Effector CD4-positive, alpha-beta T cell (primary cell): ENCODE data around the gene RING1.

Experiments
- DNase-seq: peaks from one replicate; pipeline ENCODE4 v3.0.0-alpha.2; 2020

RING1 gene

DNA sequence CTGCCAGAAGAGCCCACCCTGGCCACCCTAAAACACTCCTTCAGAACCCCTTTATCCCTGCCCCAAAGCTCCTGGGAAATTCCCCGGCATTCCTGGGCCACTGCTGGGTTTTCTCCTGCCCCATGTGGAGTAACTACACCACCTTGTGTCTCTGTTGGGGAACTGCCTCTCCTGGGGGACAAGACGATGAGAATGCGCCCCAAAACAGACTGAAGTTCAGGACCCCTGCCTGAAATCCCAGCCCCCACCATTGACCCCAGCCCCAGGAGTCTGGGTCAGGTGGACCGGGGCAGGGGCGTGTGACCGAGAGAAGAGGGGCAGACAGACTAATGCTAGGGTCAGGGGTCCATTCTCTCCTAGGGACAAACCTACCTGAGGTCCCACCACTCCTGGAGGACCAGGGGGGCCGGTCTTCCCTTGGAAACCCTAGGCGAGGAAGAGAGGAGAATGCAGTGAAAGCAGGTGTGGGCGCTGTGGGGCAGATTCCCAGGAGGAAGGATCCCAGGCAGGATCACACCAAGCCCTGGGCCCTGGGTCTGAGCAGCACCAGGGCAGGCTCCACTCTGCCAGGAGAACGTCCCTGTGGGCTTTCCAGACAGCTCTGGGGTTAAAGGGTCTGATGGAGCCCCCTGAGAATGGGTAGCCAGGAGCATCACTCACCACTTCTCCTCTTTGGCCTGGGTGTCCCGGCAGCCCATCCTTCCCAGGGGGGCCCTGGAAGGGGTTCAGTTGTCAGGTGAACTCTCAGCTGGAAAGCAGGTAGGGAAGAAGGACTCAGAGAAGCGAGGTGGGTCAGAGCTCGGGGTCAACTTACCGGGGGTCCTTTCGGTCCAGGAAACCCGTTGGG, 35.4 kb upstream of the RING1 start:
- DNase-seq = no peak

DNA sequence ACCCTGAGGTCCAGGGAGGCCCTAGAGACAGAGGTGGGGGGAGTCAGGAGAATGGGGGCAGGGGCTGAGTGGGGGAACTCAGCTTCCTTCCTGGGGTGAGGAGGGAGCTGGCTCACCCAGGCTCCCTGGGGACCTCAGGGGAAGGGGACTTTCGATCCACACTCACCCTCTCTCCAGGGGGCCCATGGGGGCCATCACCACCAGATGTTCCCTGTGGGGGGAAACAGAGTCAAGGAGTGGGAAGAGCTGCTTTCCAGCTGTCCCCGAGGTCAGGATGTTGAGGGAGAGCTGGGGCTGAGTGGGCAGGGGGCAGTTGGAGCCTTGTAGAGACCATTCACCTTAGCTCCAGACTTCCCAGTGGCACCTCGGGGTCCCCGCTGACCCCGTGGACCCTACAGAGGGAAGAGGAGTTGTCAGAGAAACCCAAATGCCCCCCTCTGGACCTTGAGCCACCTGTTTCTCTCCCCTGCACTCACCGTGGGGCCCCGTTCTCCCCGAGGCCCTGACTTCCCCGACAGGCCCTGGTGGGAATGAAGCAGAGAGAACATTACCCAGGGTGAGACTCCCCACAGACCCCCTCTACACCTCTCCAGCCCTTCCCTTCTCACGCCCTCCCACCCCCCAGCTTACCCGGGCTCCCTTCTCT, 34.6 kb upstream of the RING1 start:
- no peak for DNase-seq

DNA sequence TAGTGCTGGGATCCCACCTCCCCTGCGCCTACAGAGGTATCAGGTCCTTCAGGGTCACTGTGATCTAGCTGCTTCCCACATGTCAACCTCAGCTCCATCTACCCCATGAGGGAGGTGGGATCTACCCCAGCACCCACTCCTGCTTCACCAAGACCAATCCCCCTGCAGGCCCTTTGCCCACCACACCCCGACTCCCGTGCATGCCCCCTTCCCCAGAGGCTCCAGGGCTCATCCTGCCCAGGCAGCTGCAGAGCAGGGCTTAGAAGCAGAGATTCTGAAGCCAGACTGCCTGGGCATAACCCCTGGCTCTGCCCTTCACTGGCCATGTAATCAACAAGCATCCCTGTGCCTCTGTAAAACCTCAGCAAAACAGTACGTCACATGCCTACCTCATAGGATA, 33.5 kb upstream of the RING1 start:
- no peak for DNase-seq

DNA sequence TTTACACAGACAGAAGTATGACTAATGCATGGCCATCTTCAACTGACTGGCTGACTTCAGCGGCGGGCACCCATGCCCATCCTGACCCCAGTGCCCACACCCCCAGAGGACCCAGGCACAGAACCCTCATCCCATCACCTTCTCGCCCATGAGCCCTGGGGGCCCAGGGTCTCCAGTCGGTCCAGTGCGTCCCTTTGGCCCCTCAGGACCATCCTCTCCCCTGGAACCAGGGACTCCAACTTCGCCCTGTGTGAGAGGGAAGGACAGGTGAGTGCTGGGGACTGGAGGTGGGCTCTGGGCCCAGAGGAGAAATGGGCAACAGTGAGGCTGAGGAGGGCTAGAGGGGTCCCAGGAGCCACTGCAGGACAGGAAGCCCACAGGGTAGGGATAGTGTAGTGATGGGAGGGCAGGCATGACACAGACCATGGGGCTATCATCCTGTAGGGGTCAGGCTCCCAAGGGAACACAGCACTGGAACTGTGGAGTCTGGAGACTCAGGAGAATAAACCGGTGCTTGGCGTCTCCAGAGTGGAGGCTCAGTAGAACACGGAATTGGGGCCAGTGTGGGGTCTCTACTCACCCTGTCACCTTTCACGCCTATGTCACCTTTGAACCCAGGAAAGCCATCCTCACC, 32.7 kb upstream of the RING1 start:
- DNase-seq = no peak

DNA sequence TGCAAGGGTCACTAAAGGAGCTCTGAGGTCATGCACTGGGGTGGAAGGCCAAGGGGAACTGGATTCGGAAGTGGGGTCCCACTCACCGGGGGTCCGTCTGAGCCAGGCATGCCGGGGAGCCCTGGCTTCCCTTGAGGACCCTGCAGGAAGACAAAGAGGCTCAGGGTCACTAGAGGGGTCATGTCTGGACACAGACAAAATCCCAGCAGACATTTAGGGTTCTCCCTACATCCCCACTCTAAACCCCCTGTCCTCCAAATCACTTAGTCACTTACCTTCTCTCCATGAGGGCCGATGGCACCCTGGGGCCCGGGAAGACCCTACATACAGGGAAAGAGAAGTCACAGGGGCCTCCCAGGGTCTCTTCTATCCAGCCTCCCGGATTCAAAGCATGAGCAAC, 31.4 kb upstream of the RING1 start:
- DNase-seq = no peak

DNA sequence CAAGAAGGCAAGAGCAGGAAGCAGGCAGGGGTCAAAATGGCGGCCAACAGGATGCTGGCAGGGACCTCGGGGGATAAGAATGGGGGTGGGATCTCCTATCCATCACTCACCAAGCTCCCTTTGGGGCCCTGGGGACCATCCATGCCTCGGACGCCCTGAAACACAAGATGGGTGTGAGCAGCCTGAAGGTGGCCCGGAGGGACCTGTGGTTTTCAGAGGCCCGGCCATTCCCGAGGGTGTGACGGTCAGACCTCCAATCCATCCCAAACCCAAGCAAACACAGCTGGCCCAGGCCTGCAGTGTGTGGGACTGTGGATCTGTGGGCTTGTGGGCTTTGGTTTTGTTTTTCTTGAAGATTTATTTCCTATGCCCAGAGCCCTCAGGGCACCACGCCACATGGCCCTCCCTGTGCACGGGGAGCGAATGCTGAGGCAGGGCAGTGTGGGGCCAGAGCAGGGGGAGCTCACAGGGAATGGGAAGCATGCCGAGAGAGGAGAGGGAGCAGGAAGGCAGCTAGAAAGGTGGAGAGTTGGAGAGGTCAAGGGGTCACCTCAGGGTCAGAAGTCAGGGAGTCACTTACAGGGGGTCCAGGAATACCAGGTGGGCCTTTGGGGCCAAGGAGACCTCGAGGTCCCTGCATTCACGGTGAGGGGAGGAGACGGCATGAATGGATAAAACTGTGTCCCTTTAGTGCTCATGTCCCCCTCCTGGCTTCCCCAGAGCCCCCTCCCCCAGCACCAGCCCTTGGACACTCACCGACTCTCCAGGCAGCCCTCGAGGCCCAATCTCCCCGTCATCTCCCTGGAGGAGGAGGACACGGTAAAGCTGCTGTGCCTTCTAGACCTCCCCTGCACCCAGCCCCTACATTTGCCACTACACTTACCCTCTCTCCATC, 30.5 kb upstream of the RING1 start:
- no peak for DNase-seq

DNA sequence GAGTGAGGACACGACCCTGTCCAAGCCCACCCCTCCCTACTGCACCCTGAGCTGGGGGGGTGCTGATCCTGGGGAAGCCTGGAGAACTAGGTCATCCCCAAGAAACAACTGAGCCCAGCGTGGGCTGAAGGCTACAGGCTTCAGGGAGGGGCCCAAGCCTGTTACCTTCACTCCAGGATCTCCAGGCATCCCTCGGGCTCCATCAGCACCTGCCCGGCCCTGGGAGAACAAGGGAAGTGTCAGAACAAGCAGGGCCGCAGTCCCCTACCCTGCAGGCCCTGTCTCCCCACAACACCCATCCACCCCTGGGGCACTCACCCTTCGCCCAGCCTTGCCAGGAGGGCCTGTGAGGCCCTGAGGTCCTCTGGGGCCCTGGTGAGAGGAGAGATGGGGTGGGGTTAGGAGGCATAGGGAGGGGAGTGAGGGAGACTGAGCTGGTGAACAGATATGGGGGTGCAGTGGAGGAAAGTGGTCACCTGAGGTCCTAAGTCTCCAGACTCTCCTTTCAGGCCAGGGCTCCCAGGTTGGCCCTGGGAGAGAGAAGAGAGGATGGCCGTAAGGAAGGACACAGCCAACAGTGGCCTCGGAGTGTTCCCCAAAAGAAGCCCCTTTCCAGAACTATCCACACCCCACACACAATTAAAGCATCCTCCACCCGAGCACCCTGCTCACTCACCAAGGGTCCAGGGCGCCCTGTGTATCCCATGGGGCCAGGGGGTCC, 29.4 kb upstream of the RING1 start:
- no peak for DNase-seq

DNA sequence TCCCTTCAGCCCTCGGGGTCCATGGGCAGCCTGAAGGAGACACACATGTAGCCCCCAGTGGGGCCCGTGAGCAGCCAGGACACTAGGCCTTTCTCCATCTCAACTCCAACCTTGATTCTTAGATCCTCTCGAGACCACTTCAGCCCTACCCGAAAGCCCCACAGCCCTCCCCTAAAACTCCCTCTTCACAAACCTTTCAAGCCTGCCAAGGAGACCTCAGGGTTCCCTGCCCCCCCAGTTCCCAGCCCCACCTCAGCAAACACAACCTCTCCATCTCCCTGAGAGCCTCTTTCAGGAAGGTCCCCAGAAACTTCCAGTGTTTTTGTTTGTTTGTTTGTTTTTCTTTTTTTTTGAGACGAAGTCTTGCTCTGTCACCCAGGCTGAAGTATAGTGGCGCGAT, 27.2 kb upstream of the RING1 start:
- no peak for DNase-seq

DNA sequence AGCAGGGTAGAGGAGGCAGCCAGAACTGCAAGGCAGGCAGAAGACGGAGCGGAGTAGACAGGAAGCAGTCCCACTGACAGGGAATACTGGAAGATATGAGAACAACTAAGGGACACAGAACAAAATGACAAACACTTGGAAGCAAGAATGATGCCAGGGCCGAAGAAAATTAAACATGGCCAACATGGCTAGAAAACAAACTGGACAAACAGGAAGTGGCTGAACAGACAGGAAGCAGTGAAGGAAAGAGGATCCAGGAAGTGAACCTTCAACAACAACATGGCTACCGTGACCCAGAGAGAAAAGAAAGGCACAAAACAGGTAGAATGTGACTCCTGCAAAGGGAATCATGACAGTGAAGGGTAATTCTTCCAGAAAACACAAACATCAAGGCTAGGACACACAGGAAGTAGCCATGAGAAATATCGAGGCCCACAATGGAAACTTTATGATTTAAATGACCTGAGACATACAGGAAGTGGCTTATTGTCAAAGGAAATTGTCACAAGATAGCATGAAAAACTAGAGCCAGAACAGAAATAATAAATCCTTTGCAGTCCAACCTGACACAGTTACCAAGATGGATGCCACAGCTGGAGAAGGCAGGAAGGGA, 25.1 kb upstream of the RING1 start:
- DNase-seq = no peak

DNA sequence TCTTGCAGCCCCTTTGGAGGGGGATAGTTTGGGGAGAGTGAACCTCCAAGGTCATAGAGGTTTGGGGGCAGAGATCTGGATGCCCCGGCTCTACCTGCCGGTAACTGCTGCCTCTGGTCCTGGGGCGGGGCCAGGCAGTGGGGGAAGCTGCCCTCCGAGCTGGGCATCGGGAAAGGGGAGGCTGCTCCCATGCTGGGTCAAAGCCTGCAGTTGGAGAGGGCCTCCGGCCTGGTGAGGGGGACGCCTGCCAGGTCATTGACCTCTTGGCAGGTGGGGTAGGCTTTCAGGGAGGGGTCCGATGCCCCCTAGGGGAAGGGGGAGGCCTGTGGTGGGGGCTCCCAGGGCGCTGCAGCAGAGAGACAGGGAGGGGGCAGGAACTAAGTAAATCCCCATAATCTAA, 23.1 kb upstream of the RING1 start:
- DNase-seq = no peak

DNA sequence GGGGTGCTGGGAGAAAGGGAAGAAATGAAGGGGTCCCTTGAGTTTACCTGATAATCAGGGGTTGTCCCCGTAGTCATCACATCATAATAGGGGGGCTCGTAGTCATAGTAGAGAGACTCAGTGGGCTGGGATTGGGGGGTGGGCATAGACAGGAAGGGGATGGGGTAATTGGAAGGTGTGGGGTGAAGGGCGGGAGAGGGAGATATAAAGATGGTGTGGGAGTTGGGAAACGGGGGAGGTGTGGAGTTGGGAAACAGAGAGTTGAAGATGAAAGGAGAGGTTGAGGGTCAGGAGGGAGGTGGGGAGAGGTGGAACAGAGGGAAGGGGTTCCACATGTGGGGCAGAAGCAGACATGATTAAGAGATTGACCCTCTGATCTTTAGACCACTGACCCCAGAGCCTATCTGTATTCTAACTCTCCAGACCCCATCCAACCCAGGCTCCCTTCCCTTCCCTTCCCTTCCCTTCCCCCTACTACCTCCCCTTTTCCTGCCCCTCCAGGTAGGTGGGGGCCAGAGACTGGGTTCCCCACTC, 22.6 kb upstream of the RING1 start:
- DNase-seq = no peak

DNA sequence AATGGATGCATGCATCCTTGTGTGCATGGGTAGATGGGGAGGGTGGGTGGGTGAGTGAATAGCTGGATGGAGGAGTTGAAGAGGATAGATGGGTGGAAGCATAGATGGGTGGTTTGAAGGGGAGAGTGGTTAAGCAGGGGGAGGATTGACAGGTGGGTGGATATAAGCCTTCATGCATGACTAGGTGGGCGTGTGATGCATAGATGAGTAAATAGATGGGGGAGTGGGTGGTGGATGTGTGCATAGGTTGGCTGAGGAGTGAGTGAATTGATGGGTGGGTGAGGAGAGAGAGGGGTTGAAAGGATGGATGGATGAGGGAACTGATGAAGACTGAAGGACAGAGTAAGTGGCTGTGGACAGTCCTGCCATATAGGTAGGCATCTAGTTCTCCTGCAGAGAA, 20.5 kb upstream of the RING1 start:
- DNase-seq = no peak

DNA sequence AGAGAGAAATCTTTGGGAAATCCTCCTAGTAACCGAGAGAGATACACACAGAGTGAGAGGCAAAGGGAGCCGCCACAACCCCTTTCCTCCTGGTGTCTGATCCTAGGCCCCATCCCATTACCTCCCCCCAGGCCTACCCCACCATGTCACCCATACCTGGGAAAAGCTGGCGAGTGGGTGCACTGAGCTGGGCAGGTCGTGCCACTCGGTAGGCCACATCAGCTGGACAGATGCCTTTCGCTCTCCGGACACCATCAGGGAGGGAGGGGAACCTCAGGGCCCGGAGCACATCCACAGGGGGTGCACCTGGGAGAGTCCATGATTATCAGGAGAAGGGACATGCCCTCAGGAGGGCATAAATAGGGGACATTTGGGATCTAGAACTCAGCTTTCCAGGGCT, 19.1 kb upstream of the RING1 start:
- no peak for DNase-seq

DNA sequence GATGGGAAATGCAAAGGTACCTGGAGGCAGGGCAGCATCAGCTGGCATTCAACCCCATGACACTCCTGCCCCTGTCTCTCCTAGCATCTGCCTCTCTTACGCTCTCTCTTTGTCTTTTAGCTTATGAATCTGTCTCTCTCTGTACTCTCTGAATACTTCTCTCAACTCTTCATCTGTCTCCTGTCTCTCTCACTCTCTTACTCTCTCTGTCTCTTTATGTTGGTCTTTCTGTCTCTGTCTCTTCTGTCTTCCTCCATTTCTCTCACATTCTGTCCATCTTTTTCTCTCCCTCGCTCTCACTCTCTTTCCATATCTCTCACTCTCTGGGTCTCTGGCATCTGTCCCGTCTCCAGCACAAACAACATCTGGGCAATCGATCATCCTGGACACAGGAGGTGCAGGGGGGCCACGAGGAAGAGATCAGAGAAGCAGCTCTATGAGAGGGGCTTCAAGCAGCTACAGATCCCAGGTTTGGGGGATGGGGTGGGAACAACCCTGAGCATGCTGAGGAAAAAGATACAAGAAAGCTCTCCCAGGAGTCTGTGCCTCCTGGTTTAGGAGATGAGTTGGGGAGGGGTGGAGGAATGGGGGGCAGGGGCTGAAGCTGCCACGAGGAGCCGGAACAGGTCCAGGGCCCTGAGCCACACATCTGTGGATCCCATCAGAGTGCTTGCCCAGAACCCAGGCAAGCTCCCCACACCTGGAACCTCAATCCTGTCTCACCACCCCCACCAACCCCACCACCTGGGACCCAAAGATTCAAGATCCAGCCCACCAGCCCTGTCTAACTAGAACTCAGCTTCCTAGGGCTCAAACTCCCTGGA, 18.5 kb upstream of the RING1 start:
- no peak for DNase-seq

DNA sequence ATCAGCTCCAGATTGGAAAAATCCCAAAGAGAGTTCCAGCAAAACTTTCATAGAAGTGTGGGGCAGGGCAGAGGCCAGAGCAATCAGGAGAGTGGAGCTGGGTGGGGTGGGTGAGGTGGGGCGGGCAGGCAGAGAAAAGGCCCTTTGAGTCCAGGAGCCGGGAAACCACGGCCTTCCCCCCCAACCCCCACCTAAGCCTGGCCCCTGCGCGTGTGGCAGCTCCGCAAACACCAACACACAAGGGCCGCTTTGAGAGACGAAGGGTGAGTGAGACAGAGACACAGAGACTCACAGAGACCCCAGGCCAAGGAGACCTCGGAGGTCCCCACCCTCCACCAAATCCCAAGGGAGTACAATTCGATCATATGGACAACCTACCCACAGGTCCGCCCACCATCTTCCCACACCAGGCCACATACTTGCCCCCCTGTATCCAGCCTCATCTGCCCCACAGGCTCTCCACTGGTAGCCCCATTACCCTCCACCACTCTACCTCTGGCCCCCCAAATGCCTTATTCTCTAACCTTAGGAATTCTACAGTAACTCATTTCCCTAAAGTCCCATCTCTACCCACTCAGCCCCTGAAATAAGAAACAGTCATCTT, 17.7 kb upstream of the RING1 start:
- no peak for DNase-seq

DNA sequence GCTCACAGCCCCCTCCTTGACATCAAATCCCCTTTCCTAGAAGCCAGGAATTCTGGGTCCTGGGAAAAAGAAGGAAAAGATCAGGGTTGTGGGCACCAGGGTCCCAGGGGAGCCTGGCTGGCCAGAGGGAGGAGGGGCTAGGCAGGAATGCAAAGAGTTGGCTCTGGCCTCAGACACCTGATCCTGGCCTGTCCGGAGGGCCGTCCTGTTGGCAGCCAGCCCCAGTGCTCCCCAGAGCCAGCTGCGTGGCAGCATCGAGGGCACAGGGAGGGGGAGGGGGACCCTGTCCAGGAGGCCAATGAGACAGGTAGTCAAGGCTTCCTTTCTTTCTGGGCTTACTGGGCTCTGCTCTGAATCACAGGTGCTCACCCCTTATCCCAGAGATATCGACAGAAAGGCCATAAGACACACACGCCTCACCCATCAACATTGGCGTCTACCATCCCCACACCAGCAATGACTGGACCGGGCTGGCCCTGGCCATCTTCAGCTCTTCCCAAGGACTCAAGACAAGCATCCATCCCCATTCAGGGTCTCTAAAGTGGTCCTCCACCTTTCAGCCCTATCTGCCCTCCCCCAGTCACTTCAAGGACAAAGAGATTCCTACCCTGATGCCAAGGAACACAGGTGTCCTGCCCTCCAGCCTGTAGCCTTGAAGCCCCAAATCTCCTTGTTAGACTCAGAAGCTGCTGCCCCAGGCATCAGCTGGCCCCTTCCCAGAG, 16.8 kb upstream of the RING1 start:
- DNase-seq = no peak

DNA sequence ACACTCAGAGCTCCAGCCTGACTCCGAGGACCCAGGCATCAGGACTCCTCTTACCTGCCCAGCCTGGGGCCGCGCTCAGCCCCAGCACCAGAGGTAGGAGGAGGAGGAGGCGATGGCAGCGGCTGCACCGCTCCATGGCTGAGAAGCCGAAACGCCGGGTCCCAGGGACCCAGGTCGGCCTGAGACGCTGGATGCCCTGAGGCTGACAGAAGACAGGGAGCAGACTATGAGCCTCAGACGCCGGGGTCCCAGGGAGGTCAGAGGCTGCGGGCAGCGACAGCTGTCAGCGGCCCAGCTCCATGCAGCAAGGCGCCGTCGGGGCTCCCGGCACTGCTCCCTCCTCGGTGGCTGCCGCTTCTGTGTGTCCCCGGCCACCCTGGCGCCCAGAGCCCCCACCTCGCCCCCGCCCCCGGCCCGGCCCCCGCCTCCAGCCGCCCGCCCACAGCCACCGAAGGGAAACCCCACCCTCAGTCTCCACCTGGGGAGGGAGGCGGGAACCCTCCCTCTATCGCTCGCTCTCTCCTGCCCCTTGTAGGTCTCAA, 16.1 kb upstream of the RING1 start, which contains the start of gene COL11A2:
Gene COL11A2, minus strand, starts transcription at position 363 of the 542 bp plus-strand sequence. Its CDS starts 227 bp downstream, at position 136.
- DNase-seq = no peak

DNA sequence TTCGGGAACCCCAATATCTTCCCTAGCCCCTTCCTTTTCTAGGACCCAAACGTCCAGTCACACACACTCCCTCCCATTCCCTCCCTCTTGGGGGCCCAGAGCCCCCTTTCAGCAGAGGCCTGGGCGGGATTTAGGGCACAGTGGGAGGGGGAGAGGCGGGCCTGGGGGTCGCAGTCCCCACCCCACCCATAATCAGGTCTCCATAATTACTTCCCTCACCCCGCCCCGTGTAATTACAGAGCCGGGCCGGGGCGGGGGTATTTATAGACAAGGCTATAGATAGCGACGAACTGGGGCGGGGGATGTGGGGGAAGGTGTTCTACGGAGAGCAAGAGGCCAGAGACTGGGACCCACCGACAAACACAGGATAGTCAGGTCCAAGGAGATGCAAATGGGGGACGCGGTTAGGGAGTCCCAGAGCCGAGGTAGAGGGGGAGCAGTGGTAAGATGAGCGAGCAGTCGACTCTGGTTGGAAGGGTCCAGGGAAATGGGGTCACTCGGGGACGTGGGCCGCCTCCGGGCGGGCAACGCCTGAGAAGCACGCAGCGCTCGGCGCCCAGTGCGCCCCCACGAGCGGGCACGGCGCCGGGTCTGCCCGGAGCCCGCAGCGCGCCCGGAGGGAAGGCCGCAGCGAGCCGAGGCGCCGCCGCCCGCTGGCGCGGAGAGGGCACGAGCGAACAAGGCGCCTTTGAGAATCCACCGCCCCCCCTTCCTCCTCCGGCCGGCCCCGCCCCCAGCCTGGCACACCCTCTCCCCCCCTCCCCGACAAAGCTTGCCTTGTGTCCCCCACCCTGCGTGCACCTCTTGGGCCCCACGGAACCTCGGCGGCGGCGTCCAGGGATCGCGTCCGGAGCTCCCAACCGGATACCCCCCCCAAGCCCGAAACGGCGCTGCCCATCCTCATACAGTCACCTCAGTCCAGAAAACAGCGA, 15.4 kb upstream of the RING1 start:
- DNase-seq = no peak
